ENCODE data around the gene POLR2J. TPM values are rescaled to one million over a fixed set of nuclear protein-coding genes. Genes with fewer than 3 reads are reported as not detected.

POLR2J gene
- total RNA-seq, 3 donors from 2014 or later (not counting 1 experiment from before 2014, with no cell fraction given), result 35.3 to 44.5 (median 44.5) TPM

DNA sequence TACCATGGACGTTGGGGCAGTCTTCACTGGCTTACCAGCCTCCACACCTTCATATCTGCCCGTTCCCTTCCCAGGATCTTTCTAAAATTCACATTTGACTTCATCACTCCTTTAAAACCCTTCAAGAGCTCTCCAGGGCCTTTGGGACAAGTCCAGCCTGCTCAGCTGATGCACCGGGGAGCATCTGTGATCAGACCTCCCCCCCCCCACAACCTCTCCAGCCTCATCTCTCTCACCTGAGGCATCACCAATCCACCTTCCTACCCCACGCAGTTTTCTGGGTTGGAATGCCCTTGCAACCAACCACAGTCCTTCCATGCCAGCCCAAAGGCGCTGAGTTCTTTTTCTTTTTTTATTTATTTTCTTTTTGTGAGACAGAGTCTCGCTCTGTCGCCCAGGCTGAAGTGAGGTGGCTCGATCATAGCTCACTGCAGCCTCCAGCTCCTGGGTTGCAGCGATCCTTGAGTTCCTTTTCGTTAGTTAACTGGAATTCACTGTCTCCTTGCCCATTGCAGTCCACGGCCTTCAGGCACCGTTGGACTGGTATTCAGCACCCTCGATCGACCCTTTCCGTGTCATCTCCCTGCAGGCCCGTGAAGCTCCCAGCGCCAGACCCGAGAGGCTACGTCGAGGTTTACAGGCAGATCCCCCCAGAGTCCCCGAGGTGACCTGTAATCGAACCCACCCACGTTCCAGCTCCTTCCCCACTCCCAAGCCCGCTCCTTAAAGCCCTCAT is 14.7 kb downstream of the POLR2J start:
- DNase-seq (no peak), ATAC-seq (no peak)
- peaks cover 11% of the 10 kb centered on the region for H3K36me3 ChIP-seq (ENCODE audit: control insufficient read depth, insufficient read depth, low read length)
- H3K4me3 ChIP-seq (ENCODE audit: low read length), result peak overlapping the region; percentile 98
- H3K9me3 Mint-ChIP-seq, result no peaks in the 10 kb centered on the region
- H3K27me3 Mint-ChIP-seq (ENCODE audit: low read depth in 2 of 2), result no peaks in the 10 kb centered on the region
- WGBS (ENCODE audit: insufficient coverage), result 21% methylated on average over 24 of the region's 24 CpGs
- H3K27me3 ChIP-seq (ENCODE audit: control insufficient read depth, insufficient read depth, low read length), result no peaks in the 10 kb centered on the region
- peaks cover 12 to 50% of the 10 kb centered on the region in 2 donors for H3K4me1 Mint-ChIP-seq
- peak overlapping the region; percentile 90 for H3K4me3 Mint-ChIP-seq
- peak overlapping the region; percentile 43 for H3K27ac ChIP-seq (ENCODE audit: low read length)
- H3K4me1 ChIP-seq (ENCODE audit: control insufficient read depth, insufficient read depth, low read length), result peaks cover 25% of the 10 kb centered on the region
- peak overlapping the region; percentile 72 to 83 for H3K27ac Mint-ChIP-seq
- no peaks in the 10 kb centered on the region for H3K9me3 ChIP-seq (ENCODE audit: control insufficient read depth, insufficient read depth, low read length)
- intact Hi-C loops (cut with micrococcal nuclease), result loop anchor here (2.0 to 5.0 kb wide), 3 partner anchors 47 to 67 kb away; partner anchors contain the start of gene PRKRIP1
- TF ChIP-seq CTCF (IDR thresholded peaks at IDR 0.05), result no peak
- H3K36me3 Mint-ChIP-seq, result no peaks in the 10 kb centered on the region

DNA sequence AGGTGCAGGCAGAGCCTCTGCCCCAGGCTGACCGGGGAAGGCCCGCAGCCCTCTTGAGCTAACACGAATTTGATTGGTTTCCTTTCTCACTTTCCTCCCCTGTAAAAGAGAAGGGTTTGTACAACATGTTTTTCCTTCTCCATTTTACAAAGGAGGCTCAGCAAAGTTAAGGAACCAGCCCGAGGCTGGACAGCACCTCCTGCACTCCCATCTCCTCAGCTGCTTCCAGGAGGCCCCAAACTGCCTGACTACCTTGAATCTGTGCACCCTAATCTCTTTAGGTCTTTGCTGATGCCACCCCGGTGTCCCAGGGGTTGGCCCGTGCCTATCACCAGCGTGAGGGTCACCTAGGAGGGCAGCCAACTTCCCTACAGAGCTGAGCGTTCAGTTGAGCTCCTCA is 18.3 kb downstream of the POLR2J start:
- Mint-ChIP-seq H3K27me3 (ENCODE audit: low read depth in 2 of 2) (no peaks in the 10 kb centered on the region), H3K36me3 (no peaks in the 10 kb centered on the region), H3K9me3 (no peaks in the 10 kb centered on the region), H3K27ac (no peak overlapping the region), H3K4me1 (peaks cover 8 to 33% of the 10 kb centered on the region in 2 donors), H3K4me3 (no peak overlapping the region)
- intact Hi-C loops (cut with micrococcal nuclease), result loop anchor here (5.0 kb wide), 1 partner anchor 43 kb away; no protein-coding TSS in a partner anchor
- TF ChIP-seq CTCF (IDR thresholded peaks at IDR 0.05), result no peak
- H3K9me3 ChIP-seq (ENCODE audit: control insufficient read depth, insufficient read depth, low read length), result no peaks in the 10 kb centered on the region
- 91% methylated on average over 8 of the region's 8 CpGs for WGBS (ENCODE audit: insufficient coverage)
- no peaks in the 10 kb centered on the region for H3K27me3 ChIP-seq (ENCODE audit: control insufficient read depth, insufficient read depth, low read length)
- H3K27ac ChIP-seq (ENCODE audit: low read length), result no peak overlapping the region
- peaks cover 19% of the 10 kb centered on the region for H3K4me1 ChIP-seq (ENCODE audit: control insufficient read depth, insufficient read depth, low read length)
- DNase-seq, result no peak
- H3K4me3 ChIP-seq (ENCODE audit: low read length), result no peak overlapping the region
- H3K36me3 ChIP-seq (ENCODE audit: control insufficient read depth, insufficient read depth, low read length), result peaks cover 19% of the 10 kb centered on the region
- no peak for ATAC-seq

- no peaks in the 10 kb centered on the region for H3K27me3 Mint-ChIP-seq (ENCODE audit: low read depth in 2 of 2)
- peaks cover 8 to 25% of the 10 kb centered on the region in 2 donors for H3K4me1 Mint-ChIP-seq
- no peak for DNase-seq
- Histone ChIP-seq H3K4me3 (ENCODE audit: low read length) (no peak overlapping the region), H3K27me3 (ENCODE audit: control insufficient read depth, insufficient read depth, low read length) (no peaks in the 10 kb centered on the region), H3K9me3 (ENCODE audit: control insufficient read depth, insufficient read depth, low read length) (no peaks in the 10 kb centered on the region), H3K27ac (ENCODE audit: low read length) (no peak overlapping the region), H3K36me3 (ENCODE audit: control insufficient read depth, insufficient read depth, low read length) (peaks cover 23% of the 10 kb centered on the region), H3K4me1 (ENCODE audit: control insufficient read depth, insufficient read depth, low read length) (peaks cover 11% of the 10 kb centered on the region)
- intact Hi-C loops (cut with micrococcal nuclease), result no loop called here
- H3K4me3 Mint-ChIP-seq, result no peak overlapping the region
- H3K36me3 Mint-ChIP-seq, result no peaks in the 10 kb centered on the region
- H3K27ac Mint-ChIP-seq, result no peak overlapping the region
- no peak for ATAC-seq
- H3K9me3 Mint-ChIP-seq, result no peaks in the 10 kb centered on the region
- no peak for TF ChIP-seq CTCF (IDR thresholded peaks at IDR 0.05)
- 94% methylated on average over 22 of the region's 24 CpGs for WGBS (ENCODE audit: insufficient coverage)
These were observed 19.4 kb downstream of the POLR2J start for GRCh38 chr7:102459221-102459844.

Data from natural killer cell (primary cell).